Cardiac septum (tissue), 1 donor: ENCODE measurements around the gene FNDC4. TPM values are rescaled to one million over a fixed set of nuclear protein-coding genes. Genes with fewer than 3 reads are reported as not detected.

Source experiments
- total RNA-seq: library from RNA; stranded (reverse); fragmentation: NEBNext Ultra II Directional; extraction: Animal tissue kit (Norgen Biotek cat#: 25700); gene quantifications from one replicate; pipeline ENCODE4 v1.2.1, GENCODE V29; 2021
- donor health status: DM: no; HTN: no; CAD: no.

The FNDC4 gene
- total RNA-seq, 1 donor from 2014 or later, result 3.0 TPM

Other genes with a start within 250 kb of the FNDC4 start
- 10.2 TPM for gene SLC30A3, start 232.2 kb downstream of the FNDC4 start, total RNA-seq
- gene DNAJC5G, start 219.8 kb downstream of the FNDC4 start, total RNA-seq, result 1.6 TPM
- gene TRIM54, start 212.8 kb downstream of the FNDC4 start, total RNA-seq, result 218 TPM
- gene UCN, start 186.8 kb downstream of the FNDC4 start, total RNA-seq, result 2.1 TPM
- 69.3 TPM for gene MPV17, start 172.1 kb downstream of the FNDC4 start, total RNA-seq
- 23.9 TPM for gene GTF3C2, start 138.4 kb downstream of the FNDC4 start, total RNA-seq
- 34.9 TPM for gene EIF2B4, start 124.9 kb downstream of the FNDC4 start, total RNA-seq
- gene SNX17, start 124.6 kb downstream of the FNDC4 start, total RNA-seq, result 80.3 TPM
- gene ZNF513, start 114.5 kb downstream of the FNDC4 start, total RNA-seq, result 10.6 TPM
- gene PPM1G, start 85.6 kb downstream of the FNDC4 start, total RNA-seq, result 32.0 TPM
- gene NRBP1, start 66.6 kb downstream of the FNDC4 start, total RNA-seq, result 64.6 TPM
- gene KRTCAP3, start 52.8 kb downstream of the FNDC4 start, total RNA-seq, result not detected
- 18.7 TPM for gene IFT172, start 5.5 kb downstream of the FNDC4 start, total RNA-seq
- gene GCKR, start 1.6 kb upstream of the FNDC4 start, total RNA-seq, result not detected
- 20.7 TPM for gene ZNF512, start 87.8 kb upstream of the FNDC4 start, total RNA-seq
- gene CCDC121, start 133.8 kb upstream of the FNDC4 start, total RNA-seq, result 3.5 TPM
- gene GPN1, start 133.8 kb upstream of the FNDC4 start, total RNA-seq, result 17.8 TPM
- 25.4 TPM for gene SUPT7L, start 168.4 kb upstream of the FNDC4 start, total RNA-seq
- 23.4 TPM for gene SLC4A1AP, start 168.7 kb upstream of the FNDC4 start, total RNA-seq